K562 (cell line): ENCODE data around the gene ZFPM1.

ENCODE experiments used
- BRD9 ChIP-seq: fragments of 450-650 bp; IDR thresholded peaks from 2 replicates; pipeline ENCODE4 v1.6.1; 2018; ENCODE audit warnings: low read depth; ENCODE audit not compliant: partially characterized antibody
- CREB1 ChIP-seq, 2 experiments: sonication (generic) in 1 of 2; formaldehyde crosslinking in 1 of 2; IDR thresholded peaks; 2 replicates each; pipeline versions ENCODE4 v1.6.1 to v1.8.0; 2012 to 2022; ENCODE audit warnings: inconsistent platforms in 1 of 2, mild to moderate bottlenecking in 1 of 2, missing genetic modification reagents in 1 of 2, moderate library complexity in 1 of 2
- CTCF ChIP-seq, 3 experiments: IDR thresholded peaks in 2 of 3; conservative IDR thresholded peaks in 1 of 3; 2 replicates each; pipeline ENCODE4 v1.5.1; 2011 to 2012; ENCODE audit warnings: low read length in 3 of 3, mild to moderate bottlenecking in 3 of 3, control low read depth in 2 of 3, improper control_type of control experiment in 1 of 3, inconsistent platforms in 1 of 3, low read depth in 1 of 3, mixed read lengths in 1 of 3, moderate library complexity in 1 of 3; ENCODE audit not compliant: insufficient read depth in 2 of 3
- FOXK2 ChIP-seq, 2 experiments: fragments of 450-650 bp; IDR thresholded peaks in 1 of 2; conservative IDR thresholded peaks in 1 of 2; 2 replicates each; pipeline ENCODE4 v1.6.1; 2016; ENCODE audit warnings: low read depth in 2 of 2, mild to moderate bottlenecking in 1 of 2
- KLF16 ChIP-seq: IDR thresholded peaks from 2 replicates; pipeline ENCODE4 v1.6.1; 2016; ENCODE audit warnings: antibody characterized with exemption
- MAFK ChIP-seq: IDR thresholded peaks from 2 replicates; pipeline ENCODE4 v1.6.1; 2011; ENCODE audit warnings: low read length, improper control_type of control experiment
- NR2C1 ChIP-seq, 2 experiments: fragments of 450-650 bp; IDR thresholded peaks; 2 replicates each; pipeline ENCODE4 v1.6.1; 2017; ENCODE audit warnings: mild to moderate bottlenecking in 2 of 2, antibody characterized with exemption in 1 of 2, inconsistent platforms in 1 of 2, missing compliant biosample characterization in 1 of 2, missing genetic modification characterization in 1 of 2
- NR3C1 ChIP-seq: sonication (generic); formaldehyde crosslinking; IDR thresholded peaks from 2 replicates; pipeline ENCODE4 v1.8.1; 2022; ENCODE audit warnings: missing genetic modification reagents
- RAD21 ChIP-seq, 2 experiments: fragments of 250-450 bp in 1 of 2; fragments of 450-650 bp in 1 of 2; sonication (Bioruptor Pico) in 1 of 2; formaldehyde crosslinking in 1 of 2; IDR thresholded peaks in 1 of 2; conservative IDR thresholded peaks in 1 of 2; 2 replicates each; pipeline versions ENCODE4 v1.4.0 to v1.8.0; 2020 to 2022; ENCODE audit warnings: mild to moderate bottlenecking in 2 of 2, moderate library complexity in 1 of 2
- SIN3A ChIP-seq, 2 experiments: fragments of 150-350 bp in 1 of 2; IDR thresholded peaks; 2 replicates each; pipeline ENCODE4 v1.6.1; 2011 to 2016; ENCODE audit warnings: borderline replicate concordance in 2 of 2, low read depth in 2 of 2, low read length in 2 of 2, mild to moderate bottlenecking in 2 of 2, moderate library complexity in 2 of 2; ENCODE audit not compliant: control insufficient read depth in 1 of 2
- SOX6 ChIP-seq: fragments of 450-650 bp; IDR thresholded peaks from 2 replicates; pipeline ENCODE4 v1.6.1; 2014; ENCODE audit warnings: mild to moderate bottlenecking
- XRCC4 ChIP-seq: IDR thresholded peaks from one replicate; pipeline ENCODE4 v1.6.1; 2011; ENCODE audit not compliant: insufficient read depth, insufficient read length; ENCODE audit errors: extremely low read depth
- ZFP36 ChIP-seq: fragments of 150-350 bp; IDR thresholded peaks from 2 replicates; pipeline ENCODE4 v1.6.1; 2018; ENCODE audit warnings: low read length, low read depth; ENCODE audit not compliant: partially characterized antibody
- ZNF695 ChIP-seq: fragments of 450-650 bp; formaldehyde crosslinking; IDR thresholded peaks from 2 replicates; pipeline ENCODE4 v1.4.0; 2020; ENCODE audit warnings: mild to moderate bottlenecking, moderate library complexity

DNA sequence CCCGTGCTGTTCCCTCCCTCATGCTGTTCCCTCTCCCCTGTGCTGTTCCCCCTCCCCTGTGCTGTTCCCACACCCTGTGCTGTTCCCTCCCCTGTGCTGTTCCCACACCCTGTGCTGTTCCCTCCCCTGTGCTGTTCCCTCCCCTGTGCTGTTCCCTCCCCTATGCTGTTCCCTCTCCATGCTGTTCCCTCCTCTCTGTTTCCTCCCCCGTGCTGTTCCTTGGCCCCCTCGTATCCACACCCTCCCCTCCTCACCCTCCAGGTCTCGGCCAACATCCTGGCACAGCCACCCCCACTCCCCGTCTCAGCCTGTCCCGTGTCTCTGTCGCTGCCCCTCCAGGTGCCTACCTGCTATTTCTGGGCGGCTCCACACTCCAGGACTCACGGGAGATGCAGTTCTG is 68.6 kb downstream of the ZFPM1 start:
- TF ChIP-seq RAD21 (CRISPR knock-in tag; conservative IDR thresholded peaks at IDR 0.05 in 1 of 2, IDR thresholded peaks at IDR 0.05 in 1 of 2) (no peak), FOXK2 (conservative IDR thresholded peaks at IDR 0.05 in 1 of 2, IDR thresholded peaks at IDR 0.05 in 1 of 2; ENCODE audit: low read depth in 2 of 2) (no peak), NR2C1 (IDR thresholded peaks at IDR 0.05) (no peak), NR2C1 (tag; IDR thresholded peaks at IDR 0.05) (no peak), SIN3A (IDR thresholded peaks at IDR 0.05; ENCODE audit: borderline replicate concordance in 2 of 2, control insufficient read depth in 1 of 2, low read depth in 2 of 2, low read length in 2 of 2) (no peak), SOX6 (no peak), NR3C1 (CRISPR knock-in tag) (no peak), BRD9 (peak; percentile 52), ZFP36 (no peak), MAFK (no peak), XRCC4 (no peak), ZNF695 (no peak), CTCF (IDR thresholded peaks at IDR 0.05 in 2 of 3, conservative IDR thresholded peaks at IDR 0.05 in 1 of 3; ENCODE audit: insufficient read depth in 2 of 3, low read depth in 1 of 3, low read length in 3 of 3) (no peak), CREB1 (IDR thresholded peaks at IDR 0.05) (no peak), CREB1 (CRISPR knock-in tag; IDR thresholded peaks at IDR 0.05) (no peak), KLF16 (no peak)
